Measurements from ENCODE around the gene DUS1L.

- TF ChIP-seq SIN3A (IDR thresholded peaks at IDR 0.05; ENCODE audit: borderline replicate concordance, low read depth, low read length) (no peak), CTCF (IDR thresholded peaks at IDR 0.05) (no peak), REST (IDR thresholded peaks at IDR 0.05; ENCODE audit: low read depth, low read length) (no peak), RAD21 (IDR thresholded peaks at IDR 0.05; ENCODE audit: low read length) (no peak), EZH2phosphoT487 (IDR thresholded peaks at IDR 0.05; ENCODE audit: borderline replicate concordance, low read depth) (no peak), MXI1 (IDR thresholded peaks at IDR 0.05; ENCODE audit: low read depth, low read length) (no peak), RFX5 (IDR thresholded peaks at IDR 0.05; ENCODE audit: low read length) (no peak)
Observed at GRCh38 chr17:82083009-82083408, 17.4 kb upstream of the DUS1L start.
